ENCODE measurements around the gene SIX2. TPM values are rescaled to one million over a fixed set of nuclear protein-coding genes. Genes with fewer than 3 reads are reported as not detected.

Gene SIX2
- total RNA-seq, 1 experiment from 2014 or later: 0.51 TPM

DNA sequence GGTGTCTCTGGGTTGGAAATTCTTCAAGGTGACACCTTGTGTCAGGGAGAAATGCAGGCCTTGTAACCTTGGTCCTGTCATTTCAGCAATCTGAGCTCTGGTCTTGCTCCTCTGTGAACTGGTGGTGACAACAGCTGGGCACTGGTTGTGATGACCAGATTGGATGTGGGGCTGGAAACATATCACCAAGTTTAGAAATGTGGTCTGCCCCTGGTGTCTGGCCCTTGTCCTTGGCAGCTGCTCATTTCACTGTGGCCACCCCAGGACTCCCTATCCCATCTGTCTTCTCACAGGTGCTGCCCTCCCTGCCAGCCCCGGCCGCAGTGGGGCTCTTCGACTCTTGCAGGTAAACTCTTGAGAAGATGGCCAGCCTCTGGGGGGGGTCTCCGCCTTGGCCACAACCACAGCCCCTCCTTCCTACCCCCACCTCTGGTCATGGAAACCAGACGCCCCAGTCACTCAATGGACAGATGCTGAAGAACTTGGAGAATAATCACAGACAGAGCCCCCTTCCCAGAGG lies 47.0 kb downstream of the SIX2 start:
- DNase-seq (ENCODE audit: low read depth, low spot score) (no peak), ATAC-seq (no peak)
- Histone ChIP-seq H3K4me3 (ENCODE audit: low read depth in 2 of 2, low read length in 2 of 2) (no peak overlapping the region), H3K36me3 (ENCODE audit: control insufficient read depth, insufficient read depth, low read length) (no peaks in the 10 kb centered on the region), H3K9me3 (ENCODE audit: control insufficient read depth, insufficient read depth, low read depth, low read length) (no peaks in the 10 kb centered on the region), H3K27me3 (ENCODE audit: control insufficient read depth, insufficient read depth, low read length) (no peaks in the 10 kb centered on the region; the same call in 1 of the 2 replicates), H3K27ac (ENCODE audit: low read length) (no peak overlapping the region), H3K4me1 (ENCODE audit: control insufficient read depth, insufficient read depth, low read length) (no peaks in the 10 kb centered on the region)
- no TSS peak for BruUV-seq (replicated peaks)
- in situ Hi-C loops (cut with HindIII; ENCODE audit: low pct_unique_long_range_greater_than_20kb, low sequenced_read_pairs) (no loop called here), intact Hi-C loops (cut with micrococcal nuclease; ENCODE audit: unreplicated experiment) (no loop called here)
- POLR2A ChIA-PET: no interaction called here
- TF ChIP-seq, protein P1, sequence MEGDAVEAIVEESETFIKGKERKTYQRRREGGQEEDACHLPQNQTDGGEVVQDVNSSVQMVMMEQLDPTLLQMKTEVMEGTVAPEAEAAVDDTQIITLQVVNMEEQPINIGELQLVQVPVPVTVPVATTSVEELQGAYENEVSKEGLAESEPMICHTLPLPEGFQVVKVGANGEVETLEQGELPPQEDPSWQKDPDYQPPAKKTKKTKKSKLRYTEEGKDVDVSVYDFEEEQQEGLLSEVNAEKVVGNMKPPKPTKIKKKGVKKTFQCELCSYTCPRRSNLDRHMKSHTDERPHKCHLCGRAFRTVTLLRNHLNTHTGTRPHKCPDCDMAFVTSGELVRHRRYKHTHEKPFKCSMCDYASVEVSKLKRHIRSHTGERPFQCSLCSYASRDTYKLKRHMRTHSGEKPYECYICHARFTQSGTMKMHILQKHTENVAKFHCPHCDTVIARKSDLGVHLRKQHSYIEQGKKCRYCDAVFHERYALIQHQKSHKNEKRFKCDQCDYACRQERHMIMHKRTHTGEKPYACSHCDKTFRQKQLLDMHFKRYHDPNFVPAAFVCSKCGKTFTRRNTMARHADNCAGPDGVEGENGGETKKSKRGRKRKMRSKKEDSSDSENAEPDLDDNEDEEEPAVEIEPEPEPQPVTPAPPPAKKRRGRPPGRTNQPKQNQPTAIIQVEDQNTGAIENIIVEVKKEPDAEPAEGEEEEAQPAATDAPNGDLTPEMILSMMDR (IDR thresholded peaks at IDR 0.05): no peak
- TF ChIP-seq POLR2AphosphoS5 (IDR thresholded peaks at IDR 0.05; ENCODE audit: low read depth, low read length) (no peak), TCF7L2 (IDR thresholded peaks at IDR 0.05; ENCODE audit: low read depth, low read length) (no peak), SIN3A (IDR thresholded peaks at IDR 0.05; ENCODE audit: borderline replicate concordance, insufficient read depth, low read depth, low read length) (no peak)
- TF ChIP-seq, protein P2, sequence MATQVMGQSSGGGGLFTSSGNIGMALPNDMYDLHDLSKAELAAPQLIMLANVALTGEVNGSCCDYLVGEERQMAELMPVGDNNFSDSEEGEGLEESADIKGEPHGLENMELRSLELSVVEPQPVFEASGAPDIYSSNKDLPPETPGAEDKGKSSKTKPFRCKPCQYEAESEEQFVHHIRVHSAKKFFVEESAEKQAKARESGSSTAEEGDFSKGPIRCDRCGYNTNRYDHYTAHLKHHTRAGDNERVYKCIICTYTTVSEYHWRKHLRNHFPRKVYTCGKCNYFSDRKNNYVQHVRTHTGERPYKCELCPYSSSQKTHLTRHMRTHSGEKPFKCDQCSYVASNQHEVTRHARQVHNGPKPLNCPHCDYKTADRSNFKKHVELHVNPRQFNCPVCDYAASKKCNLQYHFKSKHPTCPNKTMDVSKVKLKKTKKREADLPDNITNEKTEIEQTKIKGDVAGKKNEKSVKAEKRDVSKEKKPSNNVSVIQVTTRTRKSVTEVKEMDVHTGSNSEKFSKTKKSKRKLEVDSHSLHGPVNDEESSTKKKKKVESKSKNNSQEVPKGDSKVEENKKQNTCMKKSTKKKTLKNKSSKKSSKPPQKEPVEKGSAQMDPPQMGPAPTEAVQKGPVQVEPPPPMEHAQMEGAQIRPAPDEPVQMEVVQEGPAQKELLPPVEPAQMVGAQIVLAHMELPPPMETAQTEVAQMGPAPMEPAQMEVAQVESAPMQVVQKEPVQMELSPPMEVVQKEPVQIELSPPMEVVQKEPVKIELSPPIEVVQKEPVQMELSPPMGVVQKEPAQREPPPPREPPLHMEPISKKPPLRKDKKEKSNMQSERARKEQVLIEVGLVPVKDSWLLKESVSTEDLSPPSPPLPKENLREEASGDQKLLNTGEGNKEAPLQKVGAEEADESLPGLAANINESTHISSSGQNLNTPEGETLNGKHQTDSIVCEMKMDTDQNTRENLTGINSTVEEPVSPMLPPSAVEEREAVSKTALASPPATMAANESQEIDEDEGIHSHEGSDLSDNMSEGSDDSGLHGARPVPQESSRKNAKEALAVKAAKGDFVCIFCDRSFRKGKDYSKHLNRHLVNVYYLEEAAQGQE (IDR thresholded peaks at IDR 0.05; ENCODE audit: insufficient read depth in 1 of 2, low read depth in 2 of 2, low read length in 1 of 2): no peak
- CTCF ChIA-PET: interaction anchor here (0.5 kb wide), 1 partner anchor 13 kb away, joined by 10 read pairs; no protein-coding TSS in a partner anchor

DNA sequence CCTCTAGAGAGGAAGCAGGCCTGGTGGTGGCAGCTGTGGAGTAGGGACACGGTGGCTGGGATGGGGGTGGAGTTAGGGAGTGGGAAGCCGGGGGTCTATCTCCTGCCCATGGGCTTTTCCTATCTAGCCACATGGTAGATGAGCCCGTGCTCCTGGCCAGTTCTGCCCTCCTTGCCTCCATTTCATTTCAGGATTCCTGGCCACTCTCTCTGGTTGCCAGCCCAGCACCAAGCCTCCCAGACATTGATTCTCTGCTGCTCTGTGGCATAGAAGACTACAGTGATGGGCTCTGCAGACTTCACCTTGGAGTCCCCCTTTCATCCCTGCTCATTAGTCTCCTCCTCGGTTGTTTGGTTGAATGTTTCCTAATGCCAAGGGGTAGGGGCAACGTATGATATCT lies 48.4 kb downstream of the SIX2 start:
- intact Hi-C loops (cut with micrococcal nuclease; ENCODE audit: unreplicated experiment) (no loop called here), in situ Hi-C loops (cut with HindIII; ENCODE audit: low pct_unique_long_range_greater_than_20kb, low sequenced_read_pairs) (no loop called here)
- CTCF ChIA-PET: no interaction called here
- no peak overlapping the region for H3K4me3 ChIP-seq (ENCODE audit: low read depth in 2 of 2, low read length in 2 of 2)
- H3K9me3 ChIP-seq (ENCODE audit: control insufficient read depth, insufficient read depth, low read depth, low read length): no peaks in the 10 kb centered on the region
- no peak overlapping the region for H3K27ac ChIP-seq (ENCODE audit: low read length)
- no peak for ATAC-seq
- 0 out of 2 replicates have a peak, but pooled peaks cover 2% of the 10 kb centered on the region for H3K4me1 ChIP-seq (ENCODE audit: control insufficient read depth, insufficient read depth, low read length)
- no TSS peak for BruUV-seq (replicated peaks)
- POLR2A ChIA-PET: no interaction called here
- no peaks in the 10 kb centered on the region for H3K36me3 ChIP-seq (ENCODE audit: control insufficient read depth, insufficient read depth, low read length)
- no peak for DNase-seq (ENCODE audit: low read depth, low spot score)
- H3K27me3 ChIP-seq (ENCODE audit: control insufficient read depth, insufficient read depth, low read length): no peaks in the 10 kb centered on the region
- TF ChIP-seq TCF7L2 (IDR thresholded peaks at IDR 0.05; ENCODE audit: low read depth, low read length) (no peak), SIN3A (IDR thresholded peaks at IDR 0.05; ENCODE audit: borderline replicate concordance, insufficient read depth, low read depth, low read length) (no peak), POLR2AphosphoS5 (IDR thresholded peaks at IDR 0.05; ENCODE audit: low read depth, low read length) (no peak)
- TF ChIP-seq, protein P2 (IDR thresholded peaks at IDR 0.05; ENCODE audit: insufficient read depth in 1 of 2, low read depth in 2 of 2, low read length in 1 of 2): no peak
- TF ChIP-seq, protein P1 (IDR thresholded peaks at IDR 0.05): no peak
